ENCODE results near the gene RNF141.

RNF141 gene

DNA sequence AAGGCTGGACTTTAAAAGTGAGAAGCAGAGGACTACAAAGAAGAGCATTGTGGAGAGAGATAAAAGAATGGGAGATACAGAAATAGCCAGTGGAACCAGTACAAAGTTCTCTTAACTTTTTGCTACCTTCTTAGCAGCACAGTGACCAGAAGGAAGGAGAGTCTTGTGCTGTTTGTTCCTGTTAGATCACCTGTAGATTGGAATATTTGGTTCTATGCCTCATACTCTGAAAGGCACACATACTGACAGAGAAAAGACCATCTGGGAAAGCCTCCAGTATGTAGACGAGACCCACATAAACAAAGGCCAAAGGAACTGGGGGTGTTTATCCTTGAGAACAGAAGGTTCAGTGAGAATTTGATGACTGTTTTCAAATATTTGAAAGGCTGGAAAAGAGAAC lies 18.7 kb downstream of the RNF141 start:
- no peak for ATAC-seq (ENCODE audit: insufficient read depth, low read depth)

DNA sequence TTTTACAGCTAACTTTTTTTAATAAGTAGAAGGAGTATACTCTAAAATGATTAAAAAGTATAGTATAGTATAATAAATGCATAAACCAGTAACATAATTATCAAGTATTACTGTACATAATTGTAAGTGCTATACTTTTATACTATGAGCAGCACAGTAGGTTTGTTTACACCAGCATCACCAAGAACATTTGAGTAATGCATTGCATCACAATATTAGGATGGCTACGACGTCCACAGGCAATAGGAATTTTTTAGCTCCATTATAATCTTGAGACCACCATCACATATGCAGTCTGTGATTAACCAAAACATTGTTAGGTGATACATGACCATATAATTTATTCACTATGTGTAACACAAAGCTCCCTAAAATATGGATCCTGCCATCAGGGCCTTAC lies 20.4 kb downstream of the RNF141 start:
- Histone ChIP-seq H3K36me3 (ENCODE audit: insufficient read depth, low read length) (peaks cover 62% of the 10 kb centered on the region), H3K4me1 (ENCODE audit: insufficient read depth, low read length) (no peaks in the 10 kb centered on the region), H3K79me2 (ENCODE audit: insufficient read depth, low read length) (no peaks in the 10 kb centered on the region), H4K20me1 (ENCODE audit: insufficient read depth, low read length) (no peaks in the 10 kb centered on the region), H3K4me2 (ENCODE audit: insufficient read depth, low read length) (no peak overlapping the region), H3K4me3 (ENCODE audit: low read depth in 1 of 2, low read length in 2 of 2) (no peak overlapping the region), H2AFZ (ENCODE audit: low read depth, low read length) (no peak overlapping the region), H3K27ac (ENCODE audit: low read length) (no peak overlapping the region), H3K9ac (ENCODE audit: low read depth, low read length) (no peak overlapping the region), H3K27me3 (ENCODE audit: insufficient read depth, low read length, poor library complexity) (no peaks in the 10 kb centered on the region), H3K9me3 (ENCODE audit: insufficient read depth, low read length, severe bottlenecking) (no peaks in the 10 kb centered on the region)
- no peak for TF ChIP-seq EZH2 (IDR thresholded peaks at IDR 0.05; ENCODE audit: borderline replicate concordance, low read depth, low read length, severe bottlenecking)
- TF ChIP-seq, protein P1, sequence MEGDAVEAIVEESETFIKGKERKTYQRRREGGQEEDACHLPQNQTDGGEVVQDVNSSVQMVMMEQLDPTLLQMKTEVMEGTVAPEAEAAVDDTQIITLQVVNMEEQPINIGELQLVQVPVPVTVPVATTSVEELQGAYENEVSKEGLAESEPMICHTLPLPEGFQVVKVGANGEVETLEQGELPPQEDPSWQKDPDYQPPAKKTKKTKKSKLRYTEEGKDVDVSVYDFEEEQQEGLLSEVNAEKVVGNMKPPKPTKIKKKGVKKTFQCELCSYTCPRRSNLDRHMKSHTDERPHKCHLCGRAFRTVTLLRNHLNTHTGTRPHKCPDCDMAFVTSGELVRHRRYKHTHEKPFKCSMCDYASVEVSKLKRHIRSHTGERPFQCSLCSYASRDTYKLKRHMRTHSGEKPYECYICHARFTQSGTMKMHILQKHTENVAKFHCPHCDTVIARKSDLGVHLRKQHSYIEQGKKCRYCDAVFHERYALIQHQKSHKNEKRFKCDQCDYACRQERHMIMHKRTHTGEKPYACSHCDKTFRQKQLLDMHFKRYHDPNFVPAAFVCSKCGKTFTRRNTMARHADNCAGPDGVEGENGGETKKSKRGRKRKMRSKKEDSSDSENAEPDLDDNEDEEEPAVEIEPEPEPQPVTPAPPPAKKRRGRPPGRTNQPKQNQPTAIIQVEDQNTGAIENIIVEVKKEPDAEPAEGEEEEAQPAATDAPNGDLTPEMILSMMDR (IDR thresholded peaks at IDR 0.05; ENCODE audit: borderline replicate concordance, extremely low read depth, low read length, poor library complexity, severe bottlenecking): no peak
- ATAC-seq (ENCODE audit: insufficient read depth, low read depth): no peak
- DNase-seq: no peak

More for the DNA sequence above, 18.7 kb downstream of the RNF141 start:
- Histone ChIP-seq H2AFZ (ENCODE audit: low read depth, low read length) (no peak overlapping the region), H4K20me1 (ENCODE audit: insufficient read depth, low read length) (no peaks in the 10 kb centered on the region), H3K4me3 (ENCODE audit: low read depth in 1 of 2, low read length in 2 of 2) (no peak overlapping the region), H3K4me2 (ENCODE audit: insufficient read depth, low read length) (no peak overlapping the region), H3K4me1 (ENCODE audit: insufficient read depth, low read length) (no peaks in the 10 kb centered on the region), H3K36me3 (ENCODE audit: insufficient read depth, low read length) (peaks cover 72% of the 10 kb centered on the region), H3K9ac (ENCODE audit: low read depth, low read length) (no peak overlapping the region), H3K27ac (ENCODE audit: low read length) (no peak overlapping the region), H3K27me3 (ENCODE audit: insufficient read depth, low read length, poor library complexity) (no peaks in the 10 kb centered on the region), H3K79me2 (ENCODE audit: insufficient read depth, low read length) (no peaks in the 10 kb centered on the region), H3K9me3 (ENCODE audit: insufficient read depth, low read length, severe bottlenecking) (no peaks in the 10 kb centered on the region)
- TF ChIP-seq EZH2 (IDR thresholded peaks at IDR 0.05; ENCODE audit: borderline replicate concordance, low read depth, low read length, severe bottlenecking): no peak
- TF ChIP-seq, protein P1 (IDR thresholded peaks at IDR 0.05; ENCODE audit: borderline replicate concordance, extremely low read depth, low read length, poor library complexity, severe bottlenecking): no peak
- DNase-seq: no peak

DNA sequence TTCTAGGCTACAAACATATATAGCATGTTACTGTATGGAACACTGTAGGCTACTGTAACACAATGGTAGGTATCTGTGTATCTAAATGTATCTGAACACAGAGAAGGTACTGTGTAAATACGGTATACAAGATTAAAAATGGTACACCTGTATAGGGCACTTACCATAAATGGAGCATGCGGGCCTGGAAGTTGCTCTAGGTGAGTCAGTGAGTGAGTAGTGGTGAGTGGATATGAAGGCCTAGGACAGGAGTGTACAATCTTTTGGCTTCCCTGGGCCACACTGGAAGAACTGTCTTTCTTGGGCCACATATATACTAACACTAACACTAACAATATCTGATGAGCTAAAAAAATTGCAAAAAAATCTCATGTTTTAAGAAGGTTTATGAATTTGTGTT lies 21.4 kb downstream of the RNF141 start:
- ATAC-seq (ENCODE audit: insufficient read depth, low read depth) (no peak), DNase-seq (no peak)
- Histone ChIP-seq H3K4me2 (ENCODE audit: insufficient read depth, low read length) (no peak overlapping the region), H3K27me3 (ENCODE audit: insufficient read depth, low read length, poor library complexity) (no peaks in the 10 kb centered on the region), H3K27ac (ENCODE audit: low read length) (no peak overlapping the region), H2AFZ (ENCODE audit: low read depth, low read length) (no peak overlapping the region), H3K4me3 (ENCODE audit: low read depth in 1 of 2, low read length in 2 of 2) (no peak overlapping the region), H3K4me1 (ENCODE audit: insufficient read depth, low read length) (no peaks in the 10 kb centered on the region), H3K79me2 (ENCODE audit: insufficient read depth, low read length) (no peaks in the 10 kb centered on the region), H3K9me3 (ENCODE audit: insufficient read depth, low read length, severe bottlenecking) (no peaks in the 10 kb centered on the region), H3K36me3 (ENCODE audit: insufficient read depth, low read length) (peaks cover 59% of the 10 kb centered on the region), H3K9ac (ENCODE audit: low read depth, low read length) (no peak overlapping the region), H4K20me1 (ENCODE audit: insufficient read depth, low read length) (no peaks in the 10 kb centered on the region)
- no peak for TF ChIP-seq EZH2 (IDR thresholded peaks at IDR 0.05; ENCODE audit: borderline replicate concordance, low read depth, low read length, severe bottlenecking)
- TF ChIP-seq, protein P1 (IDR thresholded peaks at IDR 0.05; ENCODE audit: borderline replicate concordance, extremely low read depth, low read length, poor library complexity, severe bottlenecking): no peak

DNA sequence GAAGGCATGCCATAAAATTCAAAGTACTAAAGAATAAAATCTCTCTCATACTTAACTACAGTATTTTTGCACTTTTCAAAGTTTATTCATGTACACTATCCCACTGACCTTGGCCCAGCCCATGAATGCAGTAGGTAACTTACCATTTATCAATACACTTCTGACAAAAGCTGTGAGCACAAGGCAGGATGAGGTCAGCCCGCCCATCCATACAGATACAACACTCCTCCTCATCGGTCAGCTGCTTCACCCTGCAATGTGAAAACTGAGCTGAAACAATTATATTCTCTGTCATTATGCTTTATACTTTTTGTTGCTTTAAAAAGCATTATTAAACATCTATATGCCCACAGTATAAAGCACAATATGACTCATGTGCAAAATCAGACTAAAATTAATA lies 22.1 kb downstream of the RNF141 start:
- Histone ChIP-seq H3K27ac (ENCODE audit: low read length) (no peak overlapping the region), H3K4me3 (ENCODE audit: low read depth in 1 of 2, low read length in 2 of 2) (no peak overlapping the region), H3K27me3 (ENCODE audit: insufficient read depth, low read length, poor library complexity) (no peaks in the 10 kb centered on the region), H3K9me3 (ENCODE audit: insufficient read depth, low read length, severe bottlenecking) (no peaks in the 10 kb centered on the region), H3K9ac (ENCODE audit: low read depth, low read length) (no peak overlapping the region), H2AFZ (ENCODE audit: low read depth, low read length) (no peak overlapping the region), H3K4me2 (ENCODE audit: insufficient read depth, low read length) (no peak overlapping the region), H4K20me1 (ENCODE audit: insufficient read depth, low read length) (no peaks in the 10 kb centered on the region), H3K4me1 (ENCODE audit: insufficient read depth, low read length) (no peaks in the 10 kb centered on the region), H3K79me2 (ENCODE audit: insufficient read depth, low read length) (no peaks in the 10 kb centered on the region), H3K36me3 (ENCODE audit: insufficient read depth, low read length) (peaks cover 55% of the 10 kb centered on the region)
- TF ChIP-seq, protein P1 (IDR thresholded peaks at IDR 0.05; ENCODE audit: borderline replicate concordance, extremely low read depth, low read length, poor library complexity, severe bottlenecking): no peak
- TF ChIP-seq EZH2 (IDR thresholded peaks at IDR 0.05; ENCODE audit: borderline replicate concordance, low read depth, low read length, severe bottlenecking): no peak
- DNase-seq (no peak), ATAC-seq (ENCODE audit: insufficient read depth, low read depth) (no peak)
